Measurements from ENCODE around the gene TMEM18. TPM values are rescaled to one million over a fixed set of nuclear protein-coding genes. Genes with fewer than 3 reads are reported as not detected.

TMEM18 gene
- polyA plus RNA-seq, 1 of the 3 experiments (the other 2 are of a cell fraction) = 29.3 TPM

DNA sequence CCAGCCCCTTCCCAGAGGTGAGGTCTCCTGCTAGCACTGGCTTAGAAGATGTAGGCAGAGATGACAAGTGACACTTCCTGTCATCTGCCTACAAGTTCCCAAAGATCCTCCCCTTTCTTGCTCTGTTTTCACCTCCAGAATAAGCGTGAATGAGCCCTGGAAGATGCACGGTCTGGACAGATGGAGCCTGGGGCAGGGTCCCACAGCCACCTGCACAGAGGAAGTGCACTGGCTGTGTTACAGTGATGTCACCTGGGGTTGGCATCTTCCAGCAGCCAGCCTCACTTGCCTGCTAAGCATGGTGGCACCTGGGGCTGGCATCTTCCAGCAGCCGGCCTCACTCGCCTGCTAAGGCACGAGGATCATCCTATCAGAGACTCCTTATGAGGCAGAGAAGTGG is 32.3 kb downstream of the TMEM18 start:
- Histone ChIP-seq H3K27me3 (ENCODE audit: insufficient read depth) (no peaks in the 10 kb centered on the region), H3K36me3 (replicated peaks in 1 of 2; ENCODE audit: control insufficient read depth in 1 of 2, insufficient read depth in 2 of 2, low read length in 1 of 2) (no peaks in the 10 kb centered on the region), H3K9ac (no peak overlapping the region), H4K20me1 (ENCODE audit: insufficient read depth) (no peaks in the 10 kb centered on the region), H2AFZ (ENCODE audit: low read depth) (no peak overlapping the region), H3K4me3 (ENCODE audit: low read depth in 2 of 2, low read length in 1 of 2) (no peak overlapping the region), H3K4me2 (no peak overlapping the region), H3K79me2 (ENCODE audit: insufficient read depth) (no peaks in the 10 kb centered on the region), H3K27ac (ENCODE audit: low read depth in 2 of 2, low read length in 1 of 2) (no peak overlapping the region), H3F3A (replicated peaks; ENCODE audit: insufficient read depth) (no peaks in the 10 kb centered on the region), H3K9me2 (no peaks in the 10 kb centered on the region), H3K4me1 (ENCODE audit: control insufficient read depth in 1 of 2, insufficient read depth in 2 of 2, low read depth in 1 of 2, low read length in 1 of 2) (no peaks in the 10 kb centered on the region; a peak in 1 of 4 replicates), H3K9me3 (no peaks in the 10 kb centered on the region)
- POLR2A ChIA-PET = no interaction called here
- WGBS (ENCODE audit: low lambda C conversion rate) = 27% methylated on average over 5 of the region's 5 CpGs
- no peak for DNase-seq
- TF ChIP-seq SIN3A (IDR thresholded peaks at IDR 0.05; ENCODE audit: borderline replicate concordance, low read depth, low read length) = no peak
- no peak for TF ChIP-seq YY1 (IDR thresholded peaks at IDR 0.05; ENCODE audit: low read depth)
- no peak for TF ChIP-seq PBX3 (IDR thresholded peaks at IDR 0.05)
- TF ChIP-seq FOSL2 (IDR thresholded peaks at IDR 0.05; ENCODE audit: borderline replicate concordance, low read depth) = no peak
- TF ChIP-seq ELF1 (IDR thresholded peaks at IDR 0.05) = no peak
- no peak for TF ChIP-seq GATA2 (CRISPR knock-in tag; IDR thresholded peaks at IDR 0.05)
- TF ChIP-seq FOXM1 (IDR thresholded peaks at IDR 0.05; ENCODE audit: low read depth) = no peak
- TF ChIP-seq MXI1 (IDR thresholded peaks at IDR 0.05; ENCODE audit: low read depth, low read length) = no peak
- TF ChIP-seq IRF3 (IDR thresholded peaks at IDR 0.05; ENCODE audit: low read depth, low read length) = no peak
- no peak for TF ChIP-seq USF2 (IDR thresholded peaks at IDR 0.05; ENCODE audit: borderline replicate concordance, low read depth, low read length)
- no peak for TF ChIP-seq FOXJ3 (CRISPR knock-in tag; IDR thresholded peaks at IDR 0.05)
- no peak for TF ChIP-seq MEF2A (IDR thresholded peaks at IDR 0.05; ENCODE audit: borderline replicate concordance, low read depth)
- TF ChIP-seq RFX5 (IDR thresholded peaks at IDR 0.05; ENCODE audit: low read length) = no peak
- no peak for TF ChIP-seq RCOR1 (IDR thresholded peaks at IDR 0.05; ENCODE audit: low read length)
- no peak for TF ChIP-seq MAX (IDR thresholded peaks at IDR 0.05; ENCODE audit: low read depth)
- CTCF ChIA-PET = interaction anchor here (1.1 kb wide), 1 partner anchor 8 kb away, joined by 4 read pairs; no protein-coding TSS in a partner anchor

DNA sequence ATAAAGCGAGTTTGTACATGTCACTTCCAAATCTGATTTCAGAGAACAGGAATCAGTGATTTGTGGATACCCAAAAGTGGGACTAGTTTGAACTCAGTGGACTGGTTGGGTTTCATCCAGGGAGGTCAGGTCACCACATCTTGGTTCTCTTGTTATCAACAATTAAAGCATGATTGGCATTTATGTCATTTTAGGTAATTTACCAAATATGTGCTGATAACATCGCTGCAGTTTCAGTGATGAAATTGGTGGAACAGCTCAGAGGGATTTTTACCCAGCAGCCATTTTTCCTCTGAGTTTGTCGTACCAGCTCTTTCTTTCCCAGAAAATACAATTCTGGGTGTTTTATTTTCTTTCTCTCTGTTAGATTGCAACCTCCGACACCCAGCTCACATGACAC is 33.4 kb downstream of the TMEM18 start:
- Histone ChIP-seq H3K9me2 (no peaks in the 10 kb centered on the region), H3K4me2 (no peak overlapping the region), H3K9me3 (no peaks in the 10 kb centered on the region), H3F3A (replicated peaks; ENCODE audit: insufficient read depth) (no peaks in the 10 kb centered on the region), H3K4me1 (ENCODE audit: control insufficient read depth in 1 of 2, insufficient read depth in 2 of 2, low read depth in 1 of 2, low read length in 1 of 2) (no peaks in the 10 kb centered on the region; a peak in 1 of 4 replicates), H3K36me3 (replicated peaks in 1 of 2; ENCODE audit: control insufficient read depth in 1 of 2, insufficient read depth in 2 of 2, low read length in 1 of 2) (no peaks in the 10 kb centered on the region), H3K79me2 (ENCODE audit: insufficient read depth) (no peaks in the 10 kb centered on the region), H4K20me1 (ENCODE audit: insufficient read depth) (no peaks in the 10 kb centered on the region), H3K27ac (ENCODE audit: low read depth in 2 of 2, low read length in 1 of 2) (no peak overlapping the region), H3K9ac (no peak overlapping the region), H3K4me3 (ENCODE audit: low read depth in 2 of 2, low read length in 1 of 2) (no peak overlapping the region), H3K27me3 (ENCODE audit: insufficient read depth) (no peaks in the 10 kb centered on the region), H2AFZ (ENCODE audit: low read depth) (no peak overlapping the region)
- CTCF ChIA-PET = interaction anchor here (0.9 to 3.1 kb wide), 3 partner anchors 9 to 120 kb away, joined by 3 to 19 read pairs (median 3); no protein-coding TSS in a partner anchor
- WGBS (ENCODE audit: low lambda C conversion rate) = 19% methylated on average over 4 of the region's 4 CpGs
- DNase-seq = no peak
- POLR2A ChIA-PET = no interaction called here
- TF ChIP-seq POLR2AphosphoS5 (IDR thresholded peaks at IDR 0.05; ENCODE audit: low read depth, low read length) (no peak), EP300 (IDR thresholded peaks at IDR 0.05; ENCODE audit: borderline replicate concordance in 1 of 2, low read depth in 1 of 2, low read length in 1 of 2) (no peak), RFX5 (IDR thresholded peaks at IDR 0.05; ENCODE audit: low read length) (no peak), NRF1 (IDR thresholded peaks at IDR 0.05; ENCODE audit: low read depth, low read length) (no peak), USF1 (IDR thresholded peaks at IDR 0.05; ENCODE audit: borderline replicate concordance, low read depth) (no peak), USF2 (IDR thresholded peaks at IDR 0.05; ENCODE audit: borderline replicate concordance, low read depth, low read length) (no peak), SMC3 (IDR thresholded peaks at IDR 0.05; ENCODE audit: low read depth, low read length) (no peak), TCF12 (IDR thresholded peaks at IDR 0.05) (no peak), TAF1 (IDR thresholded peaks at IDR 0.05; ENCODE audit: borderline replicate concordance, low read depth, low read length) (no peak), JUND (IDR thresholded peaks at IDR 0.05) (no peak)

Data from SK-N-SH (cell line).